Activated CD8-positive, alpha-beta T cell treated with anti-CD3 and anti-CD28 coated beads for 36 hours (primary cell): Measurements from ENCODE around the gene GLP1R. TPM values are rescaled to one million over a fixed set of nuclear protein-coding genes. Genes with fewer than 3 reads are reported as not detected.

Source experiments
- ATAC-seq: fragments of 200-7000 bp; cut with Tn5 transposase; one replicate; pipeline ENCODE4 v1.10.0; 2021; ENCODE audit warnings: mild to moderate bottlenecking, moderate library complexity
- CTCF ChIA-PET: fragments of 350-600 bp; sonication (Branson Sonifier 250); formaldehyde crosslinking; loops from one replicate; lab custom pipeline; 2021; ENCODE audit warnings: antibody characterized with exemption; lab: Charles Lee
- POLR2A ChIA-PET: fragments of 350-600 bp; sonication (Branson Sonifier 250); formaldehyde crosslinking; loops from one replicate; lab custom pipeline; 2021; ENCODE audit warnings: antibody characterized with exemption; lab: Charles Lee
- DNase-seq: peaks from one replicate; pipeline ENCODE4 v3.0.0-alpha.2; 2020
- H3K27ac Mint-ChIP-seq: one replicate; pipeline ENCODE4 v1.8.0; 2021; ENCODE audit warnings: mild to moderate bottlenecking, mixed read lengths
- H3K27me3 Mint-ChIP-seq: one replicate; pipeline ENCODE4 v1.8.0; 2021; ENCODE audit warnings: mixed read lengths
- H3K36me3 Mint-ChIP-seq: one replicate; pipeline ENCODE4 v1.8.0; 2021; ENCODE audit warnings: low read depth, mixed read lengths
- H3K4me1 Mint-ChIP-seq: one replicate; pipeline ENCODE4 v1.8.0; 2021; ENCODE audit warnings: low read depth, mixed read lengths
- H3K4me3 Mint-ChIP-seq: one replicate; pipeline ENCODE4 v1.8.0; 2021; ENCODE audit warnings: mild to moderate bottlenecking, moderate library complexity, mixed read lengths
- H3K9me3 Mint-ChIP-seq: one replicate; pipeline ENCODE4 v1.8.0; 2021; ENCODE audit warnings: mixed read lengths
- CTCF ChIP-seq: fragments of 200-600 bp; IDR thresholded peaks from one replicate; pipeline ENCODE4 v1.8.0; 2022; ENCODE audit warnings: antibody characterized with exemption, mild to moderate bottlenecking
- intact Hi-C: fragments of 100-400 bp; cut with micrococcal nuclease; formaldehyde crosslinking; loops from one replicate; pipeline ENCODE4 v1.10.0; 2022
- total RNA-seq, 2 experiments: library from RNA; stranded (reverse); gene quantifications; one replicate each; pipeline ENCODE4 v1.2.3, GENCODE V29; 2021

GLP1R gene
- total RNA-seq, 2 experiments from 2014 or later = 0.81 to 1.1 TPM

GRCh38 chr6:39080246-39080875 lies 31.8 kb downstream of the GLP1R start:
- H3K4me3 Mint-ChIP-seq = no peak overlapping the region
- intact Hi-C loops = no loop called here
- H3K36me3 Mint-ChIP-seq = no peaks in the 10 kb centered on the region
- ChIA-PET CTCF (no interaction called here), POLR2A (no interaction called here)
- TF ChIP-seq CTCF = no peak
- peaks cover 17% of the 10 kb centered on the region for H3K4me1 Mint-ChIP-seq
- H3K27me3 Mint-ChIP-seq = peaks cover 5% of the 10 kb centered on the region
- DNase-seq (no peak), ATAC-seq (no peak)
- no peaks in the 10 kb centered on the region for H3K9me3 Mint-ChIP-seq
- H3K27ac Mint-ChIP-seq = no peak overlapping the region

- DNase-seq (no peak), ATAC-seq (no peak)
- POLR2A ChIA-PET = interaction anchor here (0.6 kb wide), 1 partner anchor 11 kb away, joined by 4 read pairs; no protein-coding TSS in a partner anchor
- CTCF ChIA-PET = no interaction called here
- Mint-ChIP-seq H3K4me1 (peaks cover 22% of the 10 kb centered on the region), H3K9me3 (no peaks in the 10 kb centered on the region), H3K4me3 (no peak overlapping the region), H3K27me3 (peaks cover 12% of the 10 kb centered on the region), H3K36me3 (no peaks in the 10 kb centered on the region), H3K27ac (no peak overlapping the region)
- intact Hi-C loops = no loop called here
- no peak for TF ChIP-seq CTCF
Observed at GRCh38 chr6:39082310-39082709, 33.7 kb downstream of the GLP1R start.

- ChIA-PET POLR2A (no interaction called here), CTCF (interaction anchor here (1.0 to 2.1 kb wide), 2 partner anchors 10 to 22 kb away, joined by 3 to 9 read pairs; no protein-coding TSS in a partner anchor)
- H3K36me3 Mint-ChIP-seq = no peaks in the 10 kb centered on the region
- peaks cover 21% of the 10 kb centered on the region for H3K4me1 Mint-ChIP-seq
- peaks cover 19% of the 10 kb centered on the region for H3K27me3 Mint-ChIP-seq
- H3K4me3 Mint-ChIP-seq = no peak overlapping the region
- ATAC-seq (peak; percentile 71), DNase-seq (peak; percentile 70)
- TF ChIP-seq CTCF = no peak
- no peaks in the 10 kb centered on the region for H3K9me3 Mint-ChIP-seq
- intact Hi-C loops = no loop called here
- H3K27ac Mint-ChIP-seq = no peak overlapping the region
Observed at GRCh38 chr6:39083231-39083634, 34.7 kb downstream of the GLP1R start.

GRCh38 chr6:39084506-39084905 lies 35.9 kb downstream of the GLP1R start:
- Mint-ChIP-seq H3K36me3 (no peaks in the 10 kb centered on the region), H3K27me3 (peaks cover 28% of the 10 kb centered on the region), H3K9me3 (no peaks in the 10 kb centered on the region), H3K27ac (no peak overlapping the region), H3K4me1 (peaks cover 21% of the 10 kb centered on the region), H3K4me3 (no peak overlapping the region)
- no peak for TF ChIP-seq CTCF
- ATAC-seq = no peak
- DNase-seq = no peak
- POLR2A ChIA-PET = no interaction called here
- intact Hi-C loops = no loop called here
- CTCF ChIA-PET = interaction anchor here (1.2 to 2.1 kb wide), 3 partner anchors 9 to 83 kb away, joined by 3 to 9 read pairs (median 4); no protein-coding TSS in a partner anchor

- ATAC-seq (no peak), DNase-seq (no peak)
- peaks cover 21% of the 10 kb centered on the region for H3K4me1 Mint-ChIP-seq
- peaks cover 34% of the 10 kb centered on the region for H3K27me3 Mint-ChIP-seq
- TF ChIP-seq CTCF = no peak
- H3K9me3 Mint-ChIP-seq = no peaks in the 10 kb centered on the region
- intact Hi-C loops = no loop called here
- H3K4me3 Mint-ChIP-seq = no peak overlapping the region
- ChIA-PET POLR2A (no interaction called here), CTCF (interaction anchor here (1.0 to 1.3 kb wide), 3 partner anchors 56 to 224 kb away, joined by 3 to 4 read pairs (median 4); no protein-coding TSS in a partner anchor)
- no peaks in the 10 kb centered on the region for H3K36me3 Mint-ChIP-seq
- no peak overlapping the region for H3K27ac Mint-ChIP-seq
Observed at GRCh38 chr6:39085129-39085797, 36.7 kb downstream of the GLP1R start.
